Retinal pigment epithelial cell (primary cell): ENCODE measurements around the gene EIF4H.
A peak's percentile ranks its signal among the peaks of the same experiment; 100 is the strongest.
"Not testable (repeated sequence)": the region's sequence is repeated elsewhere in the genome, so short reads cannot be mapped to it uniquely, and the experiment has no call there.

Source experiments
- DNase-seq: peaks from one replicate; pipeline ENCODE4 v3.0.0-alpha.2; 2010; ENCODE audit warnings: low read depth
- H3K4me3 ChIP-seq: 2 replicates; pipeline ENCODE4 v1.5.1; 2011; ENCODE audit warnings: mild to moderate bottlenecking, low read length, control low read depth, moderate library complexity
- TF ChIP-seq, protein P1 (sequence below): conservative IDR thresholded peaks from 2 replicates; pipeline ENCODE4 v1.5.1; 2011; ENCODE audit warnings: low read depth, low read length, control low read depth, inconsistent platforms

The EIF4H gene

GRCh38 chr7:74199551-74200355 is 25.6 kb downstream of the EIF4H start:
- H3K4me3 ChIP-seq = no peak overlapping the region
- DNase-seq = no peak
- TF ChIP-seq, protein P1, sequence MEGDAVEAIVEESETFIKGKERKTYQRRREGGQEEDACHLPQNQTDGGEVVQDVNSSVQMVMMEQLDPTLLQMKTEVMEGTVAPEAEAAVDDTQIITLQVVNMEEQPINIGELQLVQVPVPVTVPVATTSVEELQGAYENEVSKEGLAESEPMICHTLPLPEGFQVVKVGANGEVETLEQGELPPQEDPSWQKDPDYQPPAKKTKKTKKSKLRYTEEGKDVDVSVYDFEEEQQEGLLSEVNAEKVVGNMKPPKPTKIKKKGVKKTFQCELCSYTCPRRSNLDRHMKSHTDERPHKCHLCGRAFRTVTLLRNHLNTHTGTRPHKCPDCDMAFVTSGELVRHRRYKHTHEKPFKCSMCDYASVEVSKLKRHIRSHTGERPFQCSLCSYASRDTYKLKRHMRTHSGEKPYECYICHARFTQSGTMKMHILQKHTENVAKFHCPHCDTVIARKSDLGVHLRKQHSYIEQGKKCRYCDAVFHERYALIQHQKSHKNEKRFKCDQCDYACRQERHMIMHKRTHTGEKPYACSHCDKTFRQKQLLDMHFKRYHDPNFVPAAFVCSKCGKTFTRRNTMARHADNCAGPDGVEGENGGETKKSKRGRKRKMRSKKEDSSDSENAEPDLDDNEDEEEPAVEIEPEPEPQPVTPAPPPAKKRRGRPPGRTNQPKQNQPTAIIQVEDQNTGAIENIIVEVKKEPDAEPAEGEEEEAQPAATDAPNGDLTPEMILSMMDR = no peak

DNA sequence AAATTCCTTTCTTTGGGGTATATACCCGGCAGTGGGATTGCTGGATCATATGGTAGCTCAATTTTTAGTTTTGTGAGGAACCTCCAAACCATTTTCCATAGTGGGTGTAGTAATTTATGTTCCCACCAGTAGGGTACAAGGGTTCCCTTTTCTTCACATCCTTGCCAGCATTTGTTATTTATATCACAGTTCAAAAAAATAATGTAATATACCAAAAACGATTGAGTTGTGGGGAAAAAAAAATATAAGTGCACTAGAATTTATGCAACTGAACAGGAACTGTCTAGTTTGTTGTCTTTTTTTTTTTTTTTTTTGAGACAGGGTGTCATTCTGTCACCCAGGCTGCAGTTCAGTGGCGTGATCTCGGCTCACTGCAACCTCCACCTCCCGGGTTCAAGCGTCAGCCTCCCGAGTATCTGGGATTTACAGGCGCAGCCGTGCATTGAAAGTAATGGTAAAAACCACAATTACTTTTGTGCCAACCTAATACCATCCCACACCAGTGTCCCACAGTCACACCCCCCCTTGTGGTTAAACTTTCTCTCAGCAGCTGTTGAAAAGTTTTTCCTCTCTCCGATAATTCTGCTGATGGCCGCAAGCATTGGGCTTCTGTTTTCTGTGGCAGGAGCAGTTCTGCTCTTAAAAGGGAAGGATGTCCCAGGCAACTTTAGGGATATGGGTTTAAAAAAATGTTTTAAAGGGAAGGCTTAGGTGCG is 28.8 kb downstream of the EIF4H start:
- TF ChIP-seq, protein P1 = peak; percentile 81
- DNase-seq = no peak
- no peak overlapping the region for H3K4me3 ChIP-seq

- DNase-seq = no peak
- H3K4me3 ChIP-seq = no peak overlapping the region
- TF ChIP-seq, protein P1 = no peak
These were observed 29.9 kb downstream of the EIF4H start for GRCh38 chr7:74203956-74204618.

DNA sequence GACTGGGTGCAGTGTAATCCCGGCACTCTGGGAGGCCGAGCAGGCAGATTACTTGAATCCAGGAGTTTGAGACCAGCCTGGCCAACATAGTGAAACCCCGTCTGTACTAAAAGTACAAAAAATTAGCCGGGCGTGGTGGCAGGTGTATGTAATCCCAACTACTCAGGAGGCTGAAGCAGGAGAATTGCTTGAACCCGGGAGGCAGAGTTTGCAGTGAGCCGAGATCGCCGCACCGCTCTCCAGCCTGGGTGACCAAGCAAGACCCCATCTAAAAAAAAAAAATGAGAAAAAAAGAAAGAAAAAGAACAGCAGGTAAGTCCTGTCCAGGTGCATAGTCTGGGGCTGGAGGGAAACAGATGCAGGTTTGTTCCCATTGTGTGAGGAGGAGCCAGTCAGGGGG is 31.9 kb downstream of the EIF4H start:
- not testable (repeated sequence) for DNase-seq, H3K4me3 ChIP-seq

DNA sequence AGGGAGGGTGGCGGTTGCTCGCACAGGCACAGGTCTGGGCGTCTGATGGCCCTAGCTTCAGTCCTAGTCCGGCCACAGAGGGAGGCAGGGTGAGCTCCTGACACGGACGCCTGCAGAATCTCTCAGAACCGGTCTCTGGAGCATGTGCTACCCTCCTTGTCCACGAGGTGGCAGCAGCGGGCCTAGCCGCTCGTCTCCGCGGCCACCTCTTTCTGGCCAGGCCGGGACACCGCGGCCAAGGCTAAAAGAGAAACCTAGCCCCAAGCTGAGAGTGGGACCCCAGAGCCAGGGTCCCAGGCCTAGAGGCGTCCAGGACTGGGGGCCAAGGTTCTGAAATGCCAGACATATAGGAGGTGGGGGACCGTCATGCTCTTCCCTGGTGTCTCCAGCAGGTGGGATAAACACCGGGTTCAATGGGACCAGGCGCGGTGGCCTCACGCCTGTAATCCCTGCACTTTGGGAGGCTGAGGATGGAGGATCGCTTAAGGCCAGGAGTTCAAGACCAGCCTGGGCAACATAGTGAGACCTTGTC is 32.5 kb downstream of the EIF4H start:
- DNase-seq = no peak
- no peak overlapping the region for H3K4me3 ChIP-seq
- TF ChIP-seq, protein P1 = peak; percentile 94

GRCh38 chr7:74207586-74207985 is 33.4 kb downstream of the EIF4H start:
- TF ChIP-seq, protein P1 = no peak
- DNase-seq = no peak
- no peak overlapping the region for H3K4me3 ChIP-seq

- DNase-seq, H3K4me3 ChIP-seq: not testable (repeated sequence)
These were observed 34.1 kb downstream of the EIF4H start for GRCh38 chr7:74208241-74208640.
